GM21528 (cell line): Measurements from ENCODE around the gene LLGL2.

Experiments
- ATAC-seq: cut with Tn5 transposase; IDR thresholded peaks from one replicate; pipeline ENCODE4 v1.9.1; 2021; ENCODE audit warnings: mild to moderate bottlenecking, moderate library complexity; ENCODE audit not compliant: unreplicated experiment, low FRiP score

Gene LLGL2

DNA sequence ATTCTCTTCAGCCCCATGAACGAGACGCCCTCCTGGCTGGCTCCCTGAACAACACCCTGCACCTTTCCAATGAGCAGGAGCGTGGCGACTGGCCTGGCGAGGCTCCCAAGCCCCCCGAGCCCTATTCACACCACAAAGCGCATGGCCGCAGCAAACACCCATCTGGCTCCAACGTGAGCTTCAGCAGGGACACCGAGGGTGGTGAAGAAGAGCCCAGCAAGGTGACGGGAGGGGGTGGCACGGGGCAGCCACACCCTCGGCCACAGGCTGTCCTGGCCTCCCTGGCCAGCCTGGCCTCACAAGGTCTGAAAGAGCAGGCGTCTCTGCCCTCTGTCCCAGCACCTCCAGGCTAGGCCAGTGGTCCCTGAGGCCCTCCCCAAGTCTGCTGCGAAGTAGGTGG lies 33.8 kb upstream of the LLGL2 start:
- ATAC-seq = no peak

DNA sequence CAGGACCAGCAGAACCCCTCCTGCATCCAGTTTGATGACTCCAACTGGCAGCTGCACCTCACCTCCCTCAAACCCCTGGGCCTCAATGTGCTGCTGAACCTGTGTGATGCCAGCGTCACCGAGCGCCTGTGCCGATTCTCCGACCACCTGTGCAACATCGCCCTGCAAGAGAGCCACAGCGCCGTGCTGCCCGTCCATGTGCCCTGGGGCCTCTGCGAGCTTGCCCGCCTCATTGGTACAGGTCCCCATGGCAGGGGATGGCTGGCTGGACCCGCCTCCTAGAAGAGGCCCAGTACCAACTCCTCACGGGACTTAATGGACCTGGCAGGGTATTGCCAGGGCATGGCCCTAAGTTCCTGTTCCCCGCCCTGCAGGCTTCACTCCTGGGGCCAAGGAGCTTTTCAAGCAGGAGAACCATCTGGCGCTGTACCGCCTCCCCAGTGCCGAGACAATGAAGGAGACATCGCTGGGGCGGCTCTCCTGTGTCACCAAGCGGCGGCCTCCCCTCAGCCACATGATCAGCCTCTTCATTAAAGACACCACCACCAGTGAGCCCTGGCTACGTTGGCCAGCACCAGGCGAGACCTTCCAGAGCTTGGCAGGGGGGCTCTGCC lies 32.8 kb upstream of the LLGL2 start:
- no peak for ATAC-seq

DNA sequence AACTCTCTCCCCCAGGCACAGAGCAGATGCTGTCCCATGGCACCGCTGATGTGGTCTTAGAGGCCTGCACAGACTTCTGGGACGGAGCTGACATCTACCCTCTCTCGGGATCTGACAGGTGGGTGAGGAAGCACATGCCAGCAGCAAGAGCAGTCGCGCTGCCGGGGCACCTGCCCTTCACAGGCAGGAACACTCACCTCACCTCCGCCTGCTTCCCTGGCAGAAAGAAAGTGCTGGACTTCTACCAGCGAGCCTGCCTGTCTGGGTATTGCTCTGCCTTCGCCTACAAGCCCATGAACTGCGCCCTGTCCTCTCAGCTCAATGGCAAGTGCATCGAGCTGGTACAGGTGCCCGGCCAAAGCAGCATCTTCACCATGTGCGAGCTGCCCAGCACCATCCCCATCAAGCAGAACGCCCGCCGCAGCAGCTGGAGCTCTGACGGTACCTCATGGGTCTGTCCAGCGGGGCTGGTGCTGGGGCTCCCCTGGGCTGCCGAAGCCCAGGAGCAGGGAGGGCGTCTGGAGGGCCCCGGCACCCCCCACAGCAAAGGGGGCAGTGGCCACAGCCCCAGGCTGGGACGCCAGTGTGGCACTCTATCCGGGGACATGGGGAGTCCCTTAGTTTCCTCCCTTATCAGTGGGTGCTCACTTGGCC lies 31.9 kb upstream of the LLGL2 start:
- ATAC-seq = no peak

DNA sequence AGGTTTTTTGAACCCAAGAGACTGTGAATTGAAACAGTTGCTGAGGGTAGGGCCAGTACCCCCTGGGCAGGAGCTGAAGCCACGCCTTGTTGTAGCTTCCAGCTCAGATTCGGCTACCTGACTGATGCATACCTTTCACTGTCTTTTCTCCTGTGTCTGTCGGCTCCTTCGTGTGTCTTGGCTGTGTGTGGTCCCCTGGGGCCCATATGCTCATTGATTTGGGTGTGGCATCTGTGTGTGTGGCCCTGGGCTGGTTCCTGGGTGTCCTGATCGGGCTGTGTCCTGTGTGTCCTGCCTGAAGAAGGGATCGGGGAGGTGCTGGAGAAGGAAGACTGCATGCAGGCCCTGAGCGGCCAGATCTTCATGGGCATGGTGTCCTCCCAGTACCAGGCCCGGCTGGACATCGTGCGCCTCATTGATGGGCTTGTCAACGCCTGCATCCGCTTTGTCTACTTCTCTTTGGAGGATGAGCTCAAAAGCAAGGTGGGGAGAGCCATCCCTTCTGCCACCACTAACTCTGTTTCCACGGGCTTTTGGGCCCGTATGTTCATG lies 31.1 kb upstream of the LLGL2 start:
- no peak for ATAC-seq

- ATAC-seq = no peak
Measured at GRCh38 chr17:75496005-75496404, 29.5 kb upstream of the LLGL2 start.

GRCh38 chr17:75498039-75498725 lies 27.3 kb upstream of the LLGL2 start:
- ATAC-seq = no peak

DNA sequence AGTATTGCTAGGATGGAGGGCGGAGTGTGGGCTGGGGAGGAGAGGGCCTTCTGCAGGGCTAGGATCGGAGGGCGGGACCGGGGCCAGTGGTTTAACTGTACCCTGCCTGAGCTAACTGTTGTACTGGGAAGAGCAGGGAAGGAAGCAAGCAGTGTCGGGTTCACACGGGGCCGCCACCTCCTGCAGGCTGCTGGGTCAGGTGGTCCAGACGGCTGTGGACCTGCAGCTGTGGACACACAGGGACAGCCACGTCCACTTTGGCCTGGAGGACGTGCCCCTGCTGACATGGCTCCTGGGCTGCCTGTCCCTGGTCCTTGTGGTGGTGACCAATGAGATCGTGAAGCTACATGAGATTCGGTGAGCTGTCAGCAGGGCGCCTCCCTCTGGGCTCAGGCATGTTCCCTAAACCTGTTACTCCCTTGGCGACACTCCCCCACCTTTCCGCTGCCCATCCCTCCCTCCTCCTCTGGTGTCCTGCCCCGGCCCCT lies 26.7 kb upstream of the LLGL2 start:
- ATAC-seq = no peak

GRCh38 chr17:75499313-75500022 lies 26.0 kb upstream of the LLGL2 start:
- ATAC-seq = no peak

DNA sequence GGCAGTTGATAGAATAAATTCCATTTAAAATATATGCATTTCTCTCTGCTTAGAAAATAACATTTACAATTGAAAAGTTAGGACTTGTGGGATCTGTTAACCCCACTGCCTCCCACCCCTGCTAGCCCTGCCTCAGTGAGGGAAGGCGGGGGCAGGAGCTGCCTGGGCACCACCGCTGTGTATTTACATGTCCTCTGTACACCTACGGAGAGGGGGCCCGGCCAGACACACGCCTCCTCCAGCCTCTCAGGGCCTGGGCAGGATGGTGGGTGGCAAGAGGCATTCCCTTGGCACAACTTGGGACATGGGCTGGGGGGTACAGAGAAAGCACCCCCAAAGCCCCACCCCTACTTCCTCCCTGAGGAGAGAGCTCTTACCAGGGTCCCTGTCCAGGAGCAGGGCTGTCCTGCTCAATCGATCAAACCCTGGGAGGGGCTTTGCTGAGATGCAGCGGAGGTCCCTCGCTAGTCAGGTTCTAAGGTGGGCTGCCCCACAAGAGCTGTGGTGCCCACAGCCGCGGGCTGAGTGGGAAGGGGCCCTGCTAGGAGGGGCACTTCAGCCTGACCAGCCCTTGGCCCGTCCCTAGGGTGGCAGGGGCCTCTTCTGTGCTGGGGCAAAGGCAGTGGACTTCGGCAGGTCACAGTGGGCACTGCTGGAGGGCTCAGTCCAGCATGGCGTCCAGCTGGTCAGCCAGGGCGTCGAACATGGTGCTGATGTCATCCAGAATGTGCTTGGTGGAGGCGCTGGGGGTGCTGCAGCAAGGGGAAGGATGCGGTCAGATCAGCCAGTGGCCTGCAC lies 24.9 kb upstream of the LLGL2 start:
- no peak for ATAC-seq

DNA sequence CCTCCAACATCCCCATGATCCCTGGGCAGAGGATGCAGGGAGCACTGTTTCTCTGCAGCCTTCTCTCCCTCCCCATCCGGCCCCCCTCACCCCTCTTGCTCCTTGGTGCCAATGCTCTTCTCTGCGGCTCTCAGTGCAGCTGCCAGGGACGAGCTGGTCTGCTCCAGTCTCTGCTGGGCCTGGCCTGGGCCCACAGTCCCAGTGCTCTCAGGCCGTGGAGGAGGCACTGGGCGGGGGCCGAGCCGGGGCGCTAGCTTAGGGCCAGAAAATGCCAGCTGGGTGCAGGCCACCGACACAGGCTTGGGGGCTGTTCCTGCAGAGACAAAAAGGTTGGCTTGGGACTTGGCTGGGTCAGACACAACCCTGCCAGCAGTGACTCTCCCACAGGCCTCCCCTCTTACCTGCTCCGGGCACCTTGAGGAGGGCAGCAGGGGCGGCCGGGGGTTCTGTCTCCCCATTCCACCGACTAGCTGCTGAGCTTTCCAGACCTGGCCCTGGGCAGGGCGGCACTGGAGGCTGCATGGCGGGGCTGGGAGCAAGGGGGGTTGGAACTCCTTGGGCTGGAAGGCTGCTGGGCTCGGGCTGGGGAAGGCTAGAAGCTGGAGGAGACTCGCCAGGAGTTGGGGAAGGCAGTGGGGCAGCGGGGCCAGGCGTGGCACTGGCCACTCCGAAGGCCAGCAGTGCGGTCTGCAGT lies 24.0 kb upstream of the LLGL2 start:
- no peak for ATAC-seq

- ATAC-seq = no peak
Measured at GRCh38 chr17:75502072-75502720, 23.3 kb upstream of the LLGL2 start.

DNA sequence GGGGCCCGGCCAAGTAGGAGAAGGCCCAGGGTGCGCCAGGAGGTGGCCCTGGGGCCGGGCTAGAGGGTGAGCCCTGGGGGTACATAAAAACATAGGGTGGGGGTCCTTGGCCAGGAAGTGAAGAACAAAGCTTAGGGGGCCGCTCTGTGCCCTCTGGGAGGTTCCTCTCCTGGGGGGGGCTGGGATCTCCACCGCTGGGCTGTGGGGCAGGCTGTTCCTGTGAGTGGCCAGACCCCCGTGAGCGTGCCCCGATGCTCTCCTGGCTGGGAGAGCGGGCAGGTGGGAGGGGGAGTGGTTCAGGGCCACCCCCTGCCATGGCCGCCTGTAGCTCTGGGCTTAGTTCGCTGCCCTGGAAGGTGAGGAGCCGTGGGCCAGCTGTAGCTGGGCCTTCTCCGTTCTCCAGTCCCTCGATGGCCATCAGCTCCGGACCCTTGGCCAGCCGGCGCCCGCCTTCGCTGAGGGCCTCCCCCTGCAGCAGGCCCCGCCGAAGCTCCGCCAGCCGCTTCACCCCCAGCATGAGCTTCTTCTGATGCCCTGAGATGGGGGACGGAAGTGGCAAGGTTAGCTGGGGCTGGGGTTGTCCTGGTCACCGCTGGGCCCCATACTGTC lies 22.7 kb upstream of the LLGL2 start:
- ATAC-seq = no peak

DNA sequence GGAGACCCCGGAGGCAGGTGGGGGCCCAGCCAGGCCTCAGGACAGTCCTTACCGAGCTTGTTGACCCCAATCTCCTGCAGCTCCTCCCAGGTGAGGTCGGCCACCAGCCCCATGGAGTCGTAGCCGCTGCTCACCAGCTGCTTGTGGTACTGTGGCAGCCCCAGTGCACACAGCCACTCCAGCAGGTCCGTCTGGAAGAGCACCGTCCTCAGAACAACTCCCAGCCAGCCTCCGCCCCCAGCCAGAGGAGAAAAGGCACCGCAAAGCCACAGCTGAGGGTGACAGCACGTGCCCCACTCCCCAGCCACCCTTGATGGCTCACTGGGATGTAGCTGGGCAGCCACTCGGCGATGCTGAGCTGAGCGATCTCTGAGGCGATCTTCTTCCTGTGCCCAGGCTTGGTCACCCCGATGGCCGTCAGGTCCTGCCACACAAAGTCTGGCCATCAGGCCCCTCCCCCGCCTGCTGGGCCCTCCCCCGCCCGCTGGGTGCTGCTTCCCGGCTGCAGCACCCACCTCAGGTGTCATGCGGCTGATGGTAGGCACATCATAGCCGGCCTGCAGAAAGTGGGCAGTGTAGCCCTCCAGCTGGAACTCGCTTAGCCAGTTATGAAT lies 22.1 kb upstream of the LLGL2 start:
- no peak for ATAC-seq

DNA sequence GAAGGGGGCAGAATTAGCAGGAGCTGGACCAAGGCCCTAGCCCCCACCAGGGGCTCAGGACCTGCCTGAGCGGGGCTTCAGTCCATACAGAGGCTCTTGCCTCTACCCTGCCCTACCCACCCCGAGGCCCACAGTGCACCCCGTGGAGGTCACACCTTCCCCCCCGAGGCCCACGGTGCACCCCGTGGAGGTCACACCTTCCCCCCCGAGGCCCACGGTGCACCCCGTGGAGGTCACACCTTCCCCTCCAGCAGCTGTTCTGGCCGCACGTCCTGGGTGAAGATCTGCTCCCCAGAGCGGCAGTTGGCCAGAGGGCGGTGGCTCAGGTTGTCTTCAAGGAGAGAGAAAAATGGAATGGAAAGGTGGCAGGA lies 21.5 kb upstream of the LLGL2 start:
- no peak for ATAC-seq

DNA sequence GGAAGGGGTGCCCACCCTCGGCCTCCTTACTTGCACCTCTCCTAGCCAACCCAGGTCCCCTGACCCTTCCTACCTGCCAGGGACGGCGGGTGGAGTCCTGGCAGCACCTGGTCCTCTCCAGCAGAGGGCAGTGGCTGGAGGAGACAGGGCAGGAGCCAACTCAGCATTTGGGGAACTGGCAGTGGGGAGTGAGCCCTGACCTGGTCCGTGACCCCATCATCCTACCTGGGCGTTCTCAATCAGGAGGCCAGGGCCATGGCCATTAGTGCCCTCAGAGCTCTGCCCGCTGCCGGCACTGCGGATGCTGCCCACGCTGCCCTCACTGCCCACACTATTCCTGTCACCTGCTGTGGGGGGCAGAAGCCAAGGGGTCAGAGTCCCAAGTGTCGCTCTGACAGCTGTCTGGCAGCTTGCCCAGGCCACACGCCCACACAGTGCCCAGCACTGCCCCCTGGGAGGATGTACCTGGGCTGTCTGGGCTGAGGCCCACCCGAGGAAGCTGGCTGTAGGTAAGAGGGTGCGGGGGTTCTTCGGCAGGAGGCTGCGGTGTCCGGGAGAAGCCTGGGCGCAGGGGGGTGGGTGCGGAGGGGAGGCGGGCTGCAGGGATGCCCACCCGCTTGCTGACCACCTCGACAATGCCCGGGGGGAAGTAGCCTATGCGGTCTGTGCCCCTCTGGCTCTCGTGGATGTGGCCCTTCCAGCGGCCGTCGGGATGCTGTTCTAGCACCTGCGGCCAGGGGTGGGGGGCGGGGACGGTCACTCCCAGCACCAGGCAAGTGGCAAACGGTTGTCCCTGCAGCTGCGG lies 20.9 kb upstream of the LLGL2 start:
- ATAC-seq = no peak

GRCh38 chr17:75505152-75505409 lies 20.4 kb upstream of the LLGL2 start:
- no peak for ATAC-seq

GRCh38 chr17:75505640-75506039 lies 19.9 kb upstream of the LLGL2 start:
- no peak for ATAC-seq

DNA sequence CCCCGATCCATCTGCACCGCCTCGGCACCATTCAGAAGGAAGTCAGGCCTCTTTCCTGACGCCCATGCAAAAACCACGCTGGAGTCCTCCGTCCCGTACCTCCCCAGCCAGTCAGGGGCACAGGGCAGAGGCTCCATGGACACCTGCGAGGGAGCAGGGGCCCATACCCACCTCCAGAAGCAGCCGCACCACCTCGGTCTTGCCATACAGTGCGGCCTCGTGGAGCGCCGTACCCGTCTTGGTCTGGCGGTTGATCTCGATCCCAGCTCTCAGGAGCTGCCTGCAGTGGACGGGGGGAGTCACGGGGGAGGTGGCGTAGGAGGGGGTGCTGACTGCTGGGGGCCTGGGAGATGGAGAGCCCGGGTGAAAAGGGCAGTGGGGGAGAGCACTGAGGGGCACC lies 19.4 kb upstream of the LLGL2 start:
- ATAC-seq = no peak
